ENCODE data around the gene ZRANB1. TPM values are rescaled to one million over a fixed set of nuclear protein-coding genes. Genes with fewer than 3 reads are reported as not detected.
A peak's percentile ranks its signal among the peaks of the same experiment; 100 is the strongest.

The ZRANB1 gene
- total RNA-seq, 2 donors from 2014 or later = 26.0 to 26.9 TPM

DNA sequence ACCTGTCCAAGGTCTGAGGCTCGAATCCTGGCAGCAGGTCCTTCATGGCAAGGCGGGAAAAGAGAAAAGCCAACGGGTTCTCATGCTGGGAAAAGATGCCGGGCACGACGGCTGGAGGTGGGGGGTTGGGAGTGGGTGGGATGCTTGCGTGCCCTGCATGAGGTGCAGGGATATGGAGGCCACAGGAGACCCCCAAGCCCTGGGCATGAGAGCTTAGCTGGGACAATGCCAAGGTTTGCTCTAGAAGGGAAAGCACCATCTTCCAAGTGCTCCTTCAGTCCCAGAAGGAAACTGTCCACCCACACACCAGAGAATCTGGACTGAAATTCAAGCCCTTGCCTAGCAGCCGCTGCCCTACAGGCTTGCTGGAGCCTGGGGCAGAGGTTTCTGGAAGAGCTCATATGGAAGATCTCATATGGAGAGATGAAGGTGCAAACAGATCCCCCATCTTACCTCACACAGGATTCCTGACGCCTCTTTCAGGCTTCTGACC is 64.3 kb downstream of the ZRANB1 start:
- Histone ChIP-seq H3K9ac (ENCODE audit: extremely low read depth, low read length, poor library complexity, severe bottlenecking) (no peak overlapping the region), H3K36me3 (ENCODE audit: control insufficient read depth, insufficient read depth, low read length) (peaks cover 13% of the 10 kb centered on the region), H3K4me3 (ENCODE audit: low read length) (no peak overlapping the region), H3K27me3 (ENCODE audit: control insufficient read depth, insufficient read depth, low read length, poor library complexity, severe bottlenecking) (no peaks in the 10 kb centered on the region), H3K4me1 (ENCODE audit: control insufficient read depth, insufficient read depth, low read length) (no peaks in the 10 kb centered on the region), H3K27ac (ENCODE audit: low read depth, low read length) (no peak overlapping the region), H3K9me3 (ENCODE audit: control insufficient read depth, low read length) (no peaks in the 10 kb centered on the region)
- no peaks in the 10 kb centered on the region for H3K27me3 Mint-ChIP-seq (ENCODE audit: insufficient read depth)
- H3K36me3 Mint-ChIP-seq (ENCODE audit: low read depth) = peaks cover 11% of the 10 kb centered on the region
- no peaks in the 10 kb centered on the region for H3K9me3 Mint-ChIP-seq
- DNase-seq = no peak
- H3K4me3 Mint-ChIP-seq = no peak overlapping the region
- peak overlapping the region; percentile 48 for H3K27ac Mint-ChIP-seq
- 94 to 100% methylated on average over 1 to 6 of the region's 9 CpGs for WGBS, 2 experiments (ENCODE audit: insufficient coverage in 1 of 2, insufficient read length in 1 of 2)
- no peak for TF ChIP-seq CTCF (conservative IDR thresholded peaks at IDR 0.05)
- peaks cover 20% of the 10 kb centered on the region for H3K4me1 Mint-ChIP-seq

GRCh38 chr10:125006921-125007426 is 65.1 kb downstream of the ZRANB1 start:
- H3K36me3 ChIP-seq (ENCODE audit: control insufficient read depth, insufficient read depth, low read length) = peaks cover 10% of the 10 kb centered on the region
- 89 to 90% methylated on average over 17 to 19 of the region's 19 CpGs for WGBS, 2 experiments (ENCODE audit: insufficient coverage in 1 of 2, insufficient read length in 1 of 2)

DNA sequence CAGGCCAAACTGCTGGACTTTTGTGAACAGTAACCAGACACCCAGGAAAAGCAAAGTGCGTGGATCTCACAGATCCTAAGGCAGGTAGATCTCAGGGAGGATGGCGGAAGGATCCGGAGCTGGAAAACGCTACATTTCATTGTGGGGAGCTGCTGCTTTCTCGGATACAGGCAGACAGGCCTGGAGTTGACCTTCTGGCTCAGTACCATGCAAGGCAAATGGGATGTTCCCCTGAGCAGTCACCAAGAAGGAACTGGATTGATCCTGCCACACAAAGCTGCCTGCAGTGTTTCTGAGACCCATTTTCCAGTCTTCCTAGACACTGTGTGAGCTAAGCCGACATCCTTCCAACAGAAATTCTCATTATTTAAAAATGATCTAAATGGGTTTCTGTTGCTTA is 65.5 kb downstream of the ZRANB1 start:
- H3K27me3 ChIP-seq (ENCODE audit: control insufficient read depth, insufficient read depth, low read length, poor library complexity, severe bottlenecking) = no peaks in the 10 kb centered on the region
- 94 to 97% methylated on average over 5 to 6 of the region's 6 CpGs for WGBS, 2 experiments (ENCODE audit: insufficient coverage in 1 of 2, insufficient read length in 1 of 2)
- DNase-seq = no peak
- no peaks in the 10 kb centered on the region for H3K9me3 ChIP-seq (ENCODE audit: control insufficient read depth, low read length)
- H3K27ac ChIP-seq (ENCODE audit: low read depth, low read length) = peak overlapping the region; percentile 58
- H3K9me3 Mint-ChIP-seq = no peaks in the 10 kb centered on the region
- peaks cover 23% of the 10 kb centered on the region for H3K4me1 Mint-ChIP-seq
- H3K4me3 Mint-ChIP-seq = no peak overlapping the region
- H3K9ac ChIP-seq (ENCODE audit: extremely low read depth, low read length, poor library complexity, severe bottlenecking) = no peak overlapping the region
- H3K36me3 Mint-ChIP-seq (ENCODE audit: low read depth) = peaks cover 20% of the 10 kb centered on the region
- H3K4me3 ChIP-seq (ENCODE audit: low read length) = no peak overlapping the region
- no peak overlapping the region for H3K27ac Mint-ChIP-seq
- no peaks in the 10 kb centered on the region for H3K27me3 Mint-ChIP-seq (ENCODE audit: insufficient read depth)
- no peaks in the 10 kb centered on the region for H3K4me1 ChIP-seq (ENCODE audit: control insufficient read depth, insufficient read depth, low read length)
- no peak for TF ChIP-seq CTCF (conservative IDR thresholded peaks at IDR 0.05)
- H3K36me3 ChIP-seq (ENCODE audit: control insufficient read depth, insufficient read depth, low read length) = peaks cover 5% of the 10 kb centered on the region

More at GRCh38 chr10:125006921-125007426, 65.1 kb downstream of the ZRANB1 start:
- H3K4me3 ChIP-seq (ENCODE audit: low read length) = no peak overlapping the region
- H3K9ac ChIP-seq (ENCODE audit: extremely low read depth, low read length, poor library complexity, severe bottlenecking) = no peak overlapping the region
- no peaks in the 10 kb centered on the region for H3K9me3 Mint-ChIP-seq
- TF ChIP-seq CTCF (conservative IDR thresholded peaks at IDR 0.05) = no peak
- no peaks in the 10 kb centered on the region for H3K27me3 Mint-ChIP-seq (ENCODE audit: insufficient read depth)
- H3K4me3 Mint-ChIP-seq = no peak overlapping the region
- H3K27ac ChIP-seq (ENCODE audit: low read depth, low read length) = peak overlapping the region; percentile 58
- no peaks in the 10 kb centered on the region for H3K27me3 ChIP-seq (ENCODE audit: control insufficient read depth, insufficient read depth, low read length, poor library complexity, severe bottlenecking)
- H3K36me3 Mint-ChIP-seq (ENCODE audit: low read depth) = peaks cover 16% of the 10 kb centered on the region
- H3K4me1 ChIP-seq (ENCODE audit: control insufficient read depth, insufficient read depth, low read length) = no peaks in the 10 kb centered on the region
- no peak for DNase-seq
- peaks cover 23% of the 10 kb centered on the region for H3K4me1 Mint-ChIP-seq
- no peaks in the 10 kb centered on the region for H3K9me3 ChIP-seq (ENCODE audit: control insufficient read depth, low read length)
- no peak overlapping the region for H3K27ac Mint-ChIP-seq
